ENCODE results near the gene MRPS35.

DNA sequence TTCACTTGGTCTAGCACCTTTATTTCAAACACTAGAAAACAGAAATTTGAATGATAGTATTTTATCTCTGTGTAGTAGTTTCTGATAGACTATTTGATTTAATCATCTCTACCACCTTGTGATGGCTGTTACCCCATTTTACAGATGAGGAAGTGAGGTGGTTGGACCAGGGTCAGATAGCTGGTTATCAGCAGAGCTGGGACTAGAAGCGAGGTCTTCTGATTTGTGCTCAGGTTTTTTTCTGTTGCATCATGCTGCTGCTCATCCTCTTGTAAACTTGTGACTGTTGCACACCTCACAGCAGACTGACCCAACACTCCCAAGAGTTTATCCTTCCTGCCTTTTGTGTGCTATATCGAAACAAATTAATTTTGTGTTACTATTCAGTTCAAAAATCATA lies 79.5 kb downstream of the MRPS35 start:
- TF ChIP-seq, protein P1, sequence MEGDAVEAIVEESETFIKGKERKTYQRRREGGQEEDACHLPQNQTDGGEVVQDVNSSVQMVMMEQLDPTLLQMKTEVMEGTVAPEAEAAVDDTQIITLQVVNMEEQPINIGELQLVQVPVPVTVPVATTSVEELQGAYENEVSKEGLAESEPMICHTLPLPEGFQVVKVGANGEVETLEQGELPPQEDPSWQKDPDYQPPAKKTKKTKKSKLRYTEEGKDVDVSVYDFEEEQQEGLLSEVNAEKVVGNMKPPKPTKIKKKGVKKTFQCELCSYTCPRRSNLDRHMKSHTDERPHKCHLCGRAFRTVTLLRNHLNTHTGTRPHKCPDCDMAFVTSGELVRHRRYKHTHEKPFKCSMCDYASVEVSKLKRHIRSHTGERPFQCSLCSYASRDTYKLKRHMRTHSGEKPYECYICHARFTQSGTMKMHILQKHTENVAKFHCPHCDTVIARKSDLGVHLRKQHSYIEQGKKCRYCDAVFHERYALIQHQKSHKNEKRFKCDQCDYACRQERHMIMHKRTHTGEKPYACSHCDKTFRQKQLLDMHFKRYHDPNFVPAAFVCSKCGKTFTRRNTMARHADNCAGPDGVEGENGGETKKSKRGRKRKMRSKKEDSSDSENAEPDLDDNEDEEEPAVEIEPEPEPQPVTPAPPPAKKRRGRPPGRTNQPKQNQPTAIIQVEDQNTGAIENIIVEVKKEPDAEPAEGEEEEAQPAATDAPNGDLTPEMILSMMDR (conservative IDR thresholded peaks at IDR 0.05): no peak
- no peak for TF ChIP-seq EZH2 (IDR thresholded peaks at IDR 0.05; ENCODE audit: low read depth)
